Ishikawa (cell line): ENCODE results near the gene HPRT1.

Source experiments
- CREB1 ChIP-seq: IDR thresholded peaks from 2 replicates; pipeline ENCODE4 v1.6.1; 2012; ENCODE audit warnings: low read depth
- EGR1 ChIP-seq: IDR thresholded peaks from 2 replicates; pipeline ENCODE4 v1.6.1; 2012
- EP300 ChIP-seq: IDR thresholded peaks from 2 replicates; pipeline ENCODE4 v1.6.1; 2012; ENCODE audit warnings: borderline replicate concordance
- NFIC ChIP-seq: IDR thresholded peaks from 2 replicates; pipeline ENCODE4 v1.6.1; 2012
- RAD21 ChIP-seq: IDR thresholded peaks from 2 replicates; pipeline ENCODE4 v1.6.1; 2012; ENCODE audit warnings: low read depth
- TAF1 ChIP-seq: IDR thresholded peaks from 2 replicates; pipeline ENCODE4 v1.6.1; 2012; ENCODE audit warnings: low read depth, mild to moderate bottlenecking
- TCF12 ChIP-seq: IDR thresholded peaks from 2 replicates; pipeline ENCODE4 v1.6.1; 2012; ENCODE audit warnings: low read depth
- USF1 ChIP-seq: IDR thresholded peaks from 2 replicates; pipeline ENCODE4 v1.6.1; 2012
- YY1 ChIP-seq: IDR thresholded peaks from 2 replicates; pipeline ENCODE4 v1.6.1; 2012; ENCODE audit warnings: low read depth
- TF ChIP-seq, protein P1 (sequence below): IDR thresholded peaks from 2 replicates; pipeline ENCODE4 v1.6.1; 2012

- TF ChIP-seq RAD21 (no peak), NFIC (no peak), YY1 (no peak), EP300 (no peak), TCF12 (no peak), USF1 (no peak), EGR1 (no peak), CREB1 (no peak), TAF1 (no peak)
- TF ChIP-seq, protein P1, sequence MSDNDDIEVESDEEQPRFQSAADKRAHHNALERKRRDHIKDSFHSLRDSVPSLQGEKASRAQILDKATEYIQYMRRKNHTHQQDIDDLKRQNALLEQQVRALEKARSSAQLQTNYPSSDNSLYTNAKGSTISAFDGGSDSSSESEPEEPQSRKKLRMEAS, result no peak
Measured at GRCh38 chrX:134537179-134537955, 77.4 kb downstream of the HPRT1 start.
